ENCODE data around the gene EIF4A2.
"Not testable (repeated sequence)": the region's sequence is repeated elsewhere in the genome, so short reads cannot be mapped to it uniquely, and the experiment has no call there.

Gene EIF4A2

GRCh38 chr3:186821429-186822387 is 38.3 kb downstream of the EIF4A2 start:
- DNase-seq (ENCODE audit: low spot score) = peak; percentile 71

DNA sequence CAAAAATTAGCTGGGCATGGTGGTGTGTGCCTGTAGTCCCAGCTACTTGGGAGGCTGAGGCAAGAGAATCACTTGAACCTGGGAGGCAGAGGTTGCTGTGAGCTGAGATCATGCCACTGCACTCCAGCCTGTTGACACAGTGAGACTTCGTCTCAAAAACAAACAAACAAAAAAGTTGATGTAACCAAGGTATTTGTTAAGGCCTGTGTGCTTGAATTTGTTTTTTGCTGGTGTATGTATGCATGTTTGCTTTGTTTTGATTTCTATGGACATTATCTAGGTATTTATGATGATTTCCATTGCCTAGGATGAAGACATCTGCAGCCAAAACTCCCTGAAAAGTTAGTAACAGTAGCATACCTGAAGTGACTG is 39.0 kb downstream of the EIF4A2 start:
- DNase-seq (ENCODE audit: low spot score) = not testable (repeated sequence)

GRCh38 chr3:186823386-186823785 is 40.0 kb downstream of the EIF4A2 start:
- DNase-seq (ENCODE audit: low spot score) = no peak

DNA sequence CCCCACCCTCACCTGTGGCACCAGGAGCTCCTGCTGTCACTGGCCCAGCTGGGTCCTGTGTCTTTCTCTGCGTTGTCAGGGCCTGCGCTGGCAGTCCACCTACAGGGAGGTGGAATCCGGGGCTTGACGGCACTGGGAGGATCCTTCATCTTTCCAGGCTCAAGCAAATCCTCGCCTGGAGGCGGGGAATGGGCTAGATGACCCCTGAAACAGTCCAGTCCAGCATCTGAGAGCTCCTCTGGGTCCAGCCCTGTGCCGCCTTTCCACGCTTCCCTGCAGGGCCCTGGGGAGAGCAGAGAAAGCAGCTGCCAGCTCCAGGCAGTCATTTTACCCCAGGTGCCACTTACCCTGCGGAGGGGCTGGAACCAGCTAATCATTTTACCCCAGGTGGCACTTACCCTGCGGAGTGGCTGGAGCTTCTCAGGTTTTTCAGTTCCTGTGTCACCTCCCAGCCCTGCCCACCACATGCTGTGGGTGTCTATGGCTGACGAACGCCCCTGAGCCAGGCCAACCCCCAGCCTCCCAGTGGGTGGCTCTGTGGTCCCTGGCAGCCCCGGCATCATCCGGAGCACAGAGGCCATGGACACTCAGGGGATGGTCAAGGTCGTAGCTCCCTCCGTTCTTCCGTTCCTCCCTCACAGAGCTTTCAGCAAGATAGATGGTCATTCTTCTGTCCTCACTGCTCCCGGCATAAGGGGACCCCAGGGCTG is 41.2 kb downstream of the EIF4A2 start:
- no peak for DNase-seq (ENCODE audit: low spot score)

DNA sequence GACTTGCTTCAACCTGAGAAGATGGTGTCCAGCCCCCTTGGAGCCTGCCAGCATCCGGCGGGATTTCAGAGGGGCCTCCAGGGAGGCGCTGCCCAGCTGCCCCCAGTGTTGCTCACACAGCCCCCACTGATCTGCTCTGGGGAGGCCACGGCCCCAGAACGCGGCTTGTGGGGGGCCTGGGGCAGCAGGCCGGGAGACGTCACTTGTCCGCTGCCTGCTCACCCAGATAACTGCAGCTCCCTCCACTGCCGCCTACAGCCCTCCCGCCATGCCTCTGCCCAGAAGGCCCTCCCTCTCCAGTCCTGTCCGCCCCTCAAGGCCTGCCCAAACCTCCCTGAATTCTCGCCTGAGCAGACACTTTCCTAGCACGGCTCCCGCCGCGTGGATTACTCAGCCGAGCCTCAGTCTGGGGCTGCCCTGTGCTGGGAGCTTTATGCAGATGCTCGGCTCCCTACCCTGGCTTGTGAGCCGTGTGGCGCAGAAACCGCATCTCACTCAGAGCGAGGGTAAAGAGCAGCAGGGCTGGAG is 42.0 kb downstream of the EIF4A2 start:
- DNase-seq (ENCODE audit: low spot score) = no peak

GRCh38 chr3:186825872-186826409 is 42.6 kb downstream of the EIF4A2 start:
- no peak for DNase-seq (ENCODE audit: low spot score)

DNA sequence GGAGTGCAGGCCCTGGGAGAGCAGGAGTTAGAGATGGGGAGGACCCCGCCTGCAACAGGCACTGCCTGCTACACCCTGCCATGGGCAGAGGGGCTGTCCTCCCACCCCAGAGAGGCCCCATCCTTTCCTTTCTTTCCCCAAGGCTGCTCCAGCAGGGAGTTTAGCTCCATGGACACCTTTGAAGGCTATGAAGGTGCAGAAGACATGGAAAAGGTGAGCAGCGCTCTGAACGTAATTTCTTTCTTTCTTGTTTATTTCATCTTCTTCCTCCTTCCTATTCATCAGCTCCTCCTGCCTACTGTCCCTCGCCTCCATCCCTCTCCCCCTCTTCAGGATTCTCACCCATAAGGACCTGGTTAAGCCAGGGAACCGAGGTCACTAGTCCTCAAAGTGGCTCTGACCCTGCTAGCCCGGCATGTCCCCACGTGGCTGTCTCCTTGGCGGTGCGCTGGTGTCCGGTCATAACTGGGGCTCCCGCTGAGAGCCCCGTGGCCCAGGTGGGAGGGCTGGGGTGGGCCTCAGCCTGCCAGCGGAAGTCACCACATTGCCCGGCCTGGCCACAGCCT is 43.1 kb downstream of the EIF4A2 start:
- DNase-seq (ENCODE audit: low spot score) = no peak

DNA sequence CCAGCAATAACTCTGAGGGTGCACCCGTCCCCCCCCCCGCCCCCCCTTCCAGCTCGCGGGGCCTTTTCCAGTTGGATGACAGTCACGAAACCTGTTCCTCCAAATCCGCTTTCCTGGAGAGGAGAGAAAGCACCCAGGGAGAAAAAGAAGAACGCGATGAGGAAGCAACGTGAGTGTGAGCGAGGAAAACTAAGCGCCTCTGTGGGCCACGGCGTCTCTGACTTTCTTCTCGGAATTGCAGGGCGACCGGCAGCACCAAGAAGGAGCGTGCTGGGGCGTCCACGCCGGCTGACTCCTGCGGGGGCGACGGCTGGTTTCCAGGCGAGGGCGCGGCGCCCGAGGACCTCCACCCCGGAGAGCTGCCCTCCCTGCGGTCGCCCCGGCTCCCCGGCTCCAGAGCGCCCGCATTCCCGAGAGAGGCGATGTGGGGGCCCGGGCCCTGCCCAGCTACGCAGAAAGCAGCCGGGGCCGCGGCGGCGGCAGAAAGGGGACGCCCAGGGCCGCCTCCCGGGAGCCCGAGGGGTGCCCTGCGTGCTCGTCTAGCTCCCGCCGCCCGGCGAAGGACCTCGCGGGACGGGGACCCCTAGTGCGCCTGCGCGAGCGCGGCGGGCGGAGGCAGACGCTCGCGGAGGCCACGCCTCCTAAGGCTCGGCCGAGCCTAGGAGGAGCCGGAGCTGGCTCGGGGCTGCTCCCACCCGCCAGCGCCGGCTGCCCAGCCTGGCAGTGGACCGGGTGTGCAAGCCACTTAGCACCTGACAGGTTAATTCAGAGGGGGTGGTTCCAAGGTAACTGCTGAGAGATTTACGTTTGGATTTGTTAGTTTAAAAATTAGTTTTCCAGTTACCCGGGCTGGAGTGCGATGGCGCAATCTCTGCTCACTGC is 43.8 kb downstream of the EIF4A2 start:
- DNase-seq (ENCODE audit: low spot score) = peak; percentile 85

DNA sequence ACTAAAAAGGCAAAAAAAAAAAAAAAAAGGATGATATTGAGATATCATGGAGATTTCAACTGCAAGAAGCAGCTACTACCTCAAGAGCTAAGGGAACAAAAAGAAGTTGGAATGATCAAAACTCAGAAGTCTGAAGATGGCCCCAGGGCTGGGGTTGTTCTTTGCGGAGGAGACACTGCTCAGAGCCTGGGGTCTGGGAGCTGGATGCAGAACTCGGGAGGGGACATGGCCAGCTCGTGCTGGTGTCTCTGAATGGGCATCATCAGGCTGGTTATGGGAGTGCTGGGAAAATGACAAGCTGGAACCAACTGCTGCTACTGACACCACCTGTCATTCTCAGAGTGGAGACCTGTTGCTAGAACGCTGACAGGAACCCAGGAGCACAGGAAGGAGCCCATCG is 45.0 kb downstream of the EIF4A2 start:
- no peak for DNase-seq (ENCODE audit: low spot score)

DNA sequence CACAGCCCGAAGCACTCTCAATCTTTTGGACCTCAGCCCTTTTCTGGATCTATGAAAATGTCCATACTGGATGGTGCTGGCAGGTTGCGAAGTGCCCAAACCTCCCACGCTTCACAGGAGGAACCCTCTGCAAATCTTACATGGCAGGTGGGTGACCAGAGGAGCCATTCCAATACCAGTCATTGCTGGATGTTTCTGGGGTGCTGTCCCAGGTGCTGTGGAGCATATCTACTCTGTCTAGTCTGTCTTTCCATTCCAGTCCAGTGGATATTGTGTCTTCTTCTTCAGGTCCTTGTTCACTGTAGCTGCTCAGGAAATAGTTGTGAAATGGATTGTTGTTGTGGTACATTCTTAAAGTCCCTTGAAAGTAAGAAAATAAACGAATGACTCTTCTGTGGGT is 48.4 kb downstream of the EIF4A2 start:
- no peak for DNase-seq (ENCODE audit: low spot score)

- DNase-seq (ENCODE audit: low spot score) = no peak
These were observed 48.9 kb downstream of the EIF4A2 start for GRCh38 chr3:186832276-186832675.
